ENCODE data around the gene LTBP1.

DNA sequence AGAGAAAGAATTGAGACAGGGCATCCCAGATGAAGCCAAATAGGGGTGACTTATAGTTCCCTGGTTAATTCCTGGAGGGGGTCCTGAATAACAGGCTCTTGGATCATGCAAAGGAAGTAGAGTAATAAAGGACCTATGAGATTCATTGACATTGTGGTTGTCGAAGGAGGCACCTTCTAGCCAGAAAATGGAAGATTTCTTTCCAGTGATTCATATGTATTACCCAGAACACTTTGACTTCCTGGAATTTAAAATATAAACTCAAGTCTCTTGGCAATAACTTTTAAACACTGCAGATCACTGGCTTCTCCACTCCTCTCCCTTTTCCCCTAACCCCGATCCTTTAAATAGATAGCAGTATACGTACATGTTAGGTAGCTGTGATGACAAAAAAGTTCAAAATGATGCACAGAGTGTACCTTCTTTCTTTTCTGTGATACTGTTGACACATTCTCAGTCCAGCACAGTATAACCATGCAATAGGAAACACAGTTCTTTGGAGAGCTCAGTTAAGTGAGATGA is 211.8 kb downstream of the LTBP1 start:
- TF ChIP-seq, protein P1, sequence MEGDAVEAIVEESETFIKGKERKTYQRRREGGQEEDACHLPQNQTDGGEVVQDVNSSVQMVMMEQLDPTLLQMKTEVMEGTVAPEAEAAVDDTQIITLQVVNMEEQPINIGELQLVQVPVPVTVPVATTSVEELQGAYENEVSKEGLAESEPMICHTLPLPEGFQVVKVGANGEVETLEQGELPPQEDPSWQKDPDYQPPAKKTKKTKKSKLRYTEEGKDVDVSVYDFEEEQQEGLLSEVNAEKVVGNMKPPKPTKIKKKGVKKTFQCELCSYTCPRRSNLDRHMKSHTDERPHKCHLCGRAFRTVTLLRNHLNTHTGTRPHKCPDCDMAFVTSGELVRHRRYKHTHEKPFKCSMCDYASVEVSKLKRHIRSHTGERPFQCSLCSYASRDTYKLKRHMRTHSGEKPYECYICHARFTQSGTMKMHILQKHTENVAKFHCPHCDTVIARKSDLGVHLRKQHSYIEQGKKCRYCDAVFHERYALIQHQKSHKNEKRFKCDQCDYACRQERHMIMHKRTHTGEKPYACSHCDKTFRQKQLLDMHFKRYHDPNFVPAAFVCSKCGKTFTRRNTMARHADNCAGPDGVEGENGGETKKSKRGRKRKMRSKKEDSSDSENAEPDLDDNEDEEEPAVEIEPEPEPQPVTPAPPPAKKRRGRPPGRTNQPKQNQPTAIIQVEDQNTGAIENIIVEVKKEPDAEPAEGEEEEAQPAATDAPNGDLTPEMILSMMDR (conservative IDR thresholded peaks at IDR 0.05 in 1 of 2, IDR thresholded peaks at IDR 0.05 in 1 of 2; ENCODE audit: extremely low read depth in 1 of 2, insufficient read depth in 1 of 2, low read depth in 1 of 2, low read length in 2 of 2) = no peak
- no peak for TF ChIP-seq EZH2 (IDR thresholded peaks at IDR 0.05; ENCODE audit: borderline replicate concordance, low read length)
